Hepatocyte (in vitro differentiated cells): ENCODE results near the gene CEP112.

ENCODE experiments used
- CTCF ChIP-seq: fragments of 200-600 bp; sonication (generic); IDR thresholded peaks from 2 replicates; pipeline ENCODE4 v1.5.1; 2016; ENCODE audit warnings: antibody characterized with exemption, mild to moderate bottlenecking; ENCODE audit not compliant: poor library complexity
- EZH2 ChIP-seq: fragments of 200-600 bp; sonication (generic); IDR thresholded peaks from 2 replicates; pipeline ENCODE4 v1.6.1; 2016; ENCODE audit warnings: antibody characterized with exemption, mild to moderate bottlenecking, borderline replicate concordance
- EZH2phosphoT487 ChIP-seq: fragments of 200-600 bp; sonication (generic); IDR thresholded peaks from one replicate; pipeline ENCODE4 v1.6.1; 2018; ENCODE audit warnings: antibody characterized with exemption, mild to moderate bottlenecking, low read depth, moderate library complexity; ENCODE audit not compliant: unreplicated experiment, severe bottlenecking

- TF ChIP-seq CTCF (no peak), EZH2phosphoT487 (no peak), EZH2 (no peak)
Measured at GRCh38 chr17:65896889-65897288, 295.0 kb downstream of the CEP112 start.
